K562 (cell line): ENCODE measurements around the gene KCNN3. TPM values are rescaled to one million over a fixed set of nuclear protein-coding genes. Genes with fewer than 3 reads are reported as not detected.

Experiments used
- CAMTA2 ChIP-seq: fragments of 250-450 bp; sonication (Bioruptor Pico); conservative IDR thresholded peaks from 2 replicates; pipeline ENCODE4 v1.5.1; 2022
- GATAD2A ChIP-seq: fragments of 450-650 bp; IDR thresholded peaks from 2 replicates; pipeline ENCODE4 v1.6.1; 2017
- KLF6 ChIP-seq: fragments of 250-450 bp; sonication (Bioruptor Pico); IDR thresholded peaks from 2 replicates; pipeline ENCODE4 v1.4.0; 2020; ENCODE audit warnings: mild to moderate bottlenecking, moderate library complexity, borderline replicate concordance
- LARP7 ChIP-seq: fragments of 450-650 bp; IDR thresholded peaks from 2 replicates; pipeline ENCODE4 v1.6.1; 2016
- LEF1 ChIP-seq: fragments of 450-650 bp; IDR thresholded peaks from 2 replicates; pipeline ENCODE4 v1.6.1; 2016; ENCODE audit warnings: mild to moderate bottlenecking
- RAD51 ChIP-seq: fragments of 450-650 bp; IDR thresholded peaks from 2 replicates; pipeline ENCODE4 v1.7.1; 2016; ENCODE audit warnings: low read depth, mild to moderate bottlenecking, borderline replicate concordance
- RBM14 ChIP-seq: fragments of 200-400 bp; formaldehyde crosslinking; IDR thresholded peaks from 2 replicates; pipeline ENCODE4 v1.6.1; 2018; ENCODE audit warnings: low read depth, mild to moderate bottlenecking, low read length, moderate library complexity, borderline replicate concordance; ENCODE audit not compliant: insufficient read depth
- SMARCC2 ChIP-seq: fragments of 450-650 bp; IDR thresholded peaks from 2 replicates; pipeline ENCODE4 v1.6.1; 2017; ENCODE audit warnings: antibody characterized with exemption, moderate library complexity, mild to moderate bottlenecking, low read depth
- polyA plus RNA-seq, 8 experiments: library from polyadenylated mRNA; depleted of rRNA in 4 of 8; stranded (reverse) in 5 of 8; unstranded in 3 of 8; fragments of >200 nt; fragmentation: Nextera tagmentation in 2 of 8; fragmentation: Illumina TruSeq in 1 of 8; extraction: Ambion mirVana in 2 of 8; extraction: Trizol in 1 of 8; gene quantifications; 2 replicates each; pipeline versions ENCODE4 v1.2.1 to v1.2.3, GENCODE V29; 2011 to 2014; ENCODE audit warnings: inconsistent platforms in 1 of 8, missing spikeins in 1 of 8
- total RNA-seq, 7 experiments: library from RNA; depleted of rRNA in 6 of 7; stranded (reverse); fragments of >200 nt in 6 of 7; fragmentation: Illumina TruSeq in 2 of 7; extraction: Trizol in 2 of 7; gene quantifications; 2 replicates each; pipeline versions ENCODE4 v1.2.1 to v1.2.3, GENCODE V29; 2011 to 2021; ENCODE audit warnings: low replicate concordance in 1 of 7
- TF ChIP-seq, protein P1 (sequence below): fragments of 450-650 bp; IDR thresholded peaks from 2 replicates; pipeline ENCODE4 v1.6.1; 2016; ENCODE audit warnings: low read depth
- TF ChIP-seq, protein P2 (sequence below): fragments of 450-650 bp; IDR thresholded peaks from 2 replicates; pipeline ENCODE4 v1.6.1; 2017; ENCODE audit warnings: antibody characterized with exemption, mild to moderate bottlenecking
- TF ChIP-seq, protein P3 (sequence below), 2 experiments: IDR thresholded peaks in 1 of 2; conservative IDR thresholded peaks in 1 of 2; 2 replicates each; pipeline ENCODE4 v1.6.1; 2016; ENCODE audit warnings: low read depth in 2 of 2, mild to moderate bottlenecking in 1 of 2, missing compliant biosample characterization in 1 of 2, missing genetic modification characterization in 1 of 2, moderate library complexity in 1 of 2

KCNN3 gene
- total and polyA plus RNA-seq, 9 of the 15 experiments (the other 6 are each of a cell fraction or from before 2014, with no cell fraction given): 0.02 to 0.03 TPM; not detected in 7

DNA sequence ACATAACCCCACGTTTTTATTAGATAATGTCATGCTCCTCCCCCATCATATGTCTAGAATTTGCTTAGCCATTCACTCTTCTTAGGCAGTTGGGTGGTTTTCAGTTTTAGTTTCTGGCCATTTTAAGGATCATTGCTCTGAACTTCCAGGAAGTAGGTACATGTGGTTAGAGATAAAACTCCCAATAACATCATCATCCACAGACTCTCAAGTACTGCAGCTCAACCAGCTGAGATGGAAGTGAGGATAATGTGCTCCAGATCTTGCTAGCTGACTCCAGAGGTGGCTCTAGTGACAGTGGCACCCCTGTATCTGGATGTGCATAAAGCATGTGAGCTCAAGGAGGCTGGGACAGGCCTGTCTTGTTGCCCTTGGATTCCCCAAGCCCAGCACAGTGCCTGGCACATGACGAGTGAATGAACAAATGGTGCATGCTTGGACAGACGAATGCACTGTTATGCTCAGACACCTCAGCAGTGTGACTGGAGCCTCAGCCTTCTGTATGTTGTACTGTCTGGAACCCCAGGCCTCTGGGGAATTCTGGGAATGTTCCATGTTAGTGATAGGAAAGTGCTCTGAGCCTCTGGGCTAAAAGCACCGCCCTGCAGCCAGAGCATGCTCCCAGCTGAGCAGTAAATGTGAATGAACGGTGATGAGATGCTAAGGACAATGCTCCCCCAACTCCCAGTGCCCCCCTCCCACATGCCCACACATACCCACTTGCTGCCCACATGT is 16.4 kb upstream of the KCNN3 start (continued):
- TF ChIP-seq, protein P1, sequence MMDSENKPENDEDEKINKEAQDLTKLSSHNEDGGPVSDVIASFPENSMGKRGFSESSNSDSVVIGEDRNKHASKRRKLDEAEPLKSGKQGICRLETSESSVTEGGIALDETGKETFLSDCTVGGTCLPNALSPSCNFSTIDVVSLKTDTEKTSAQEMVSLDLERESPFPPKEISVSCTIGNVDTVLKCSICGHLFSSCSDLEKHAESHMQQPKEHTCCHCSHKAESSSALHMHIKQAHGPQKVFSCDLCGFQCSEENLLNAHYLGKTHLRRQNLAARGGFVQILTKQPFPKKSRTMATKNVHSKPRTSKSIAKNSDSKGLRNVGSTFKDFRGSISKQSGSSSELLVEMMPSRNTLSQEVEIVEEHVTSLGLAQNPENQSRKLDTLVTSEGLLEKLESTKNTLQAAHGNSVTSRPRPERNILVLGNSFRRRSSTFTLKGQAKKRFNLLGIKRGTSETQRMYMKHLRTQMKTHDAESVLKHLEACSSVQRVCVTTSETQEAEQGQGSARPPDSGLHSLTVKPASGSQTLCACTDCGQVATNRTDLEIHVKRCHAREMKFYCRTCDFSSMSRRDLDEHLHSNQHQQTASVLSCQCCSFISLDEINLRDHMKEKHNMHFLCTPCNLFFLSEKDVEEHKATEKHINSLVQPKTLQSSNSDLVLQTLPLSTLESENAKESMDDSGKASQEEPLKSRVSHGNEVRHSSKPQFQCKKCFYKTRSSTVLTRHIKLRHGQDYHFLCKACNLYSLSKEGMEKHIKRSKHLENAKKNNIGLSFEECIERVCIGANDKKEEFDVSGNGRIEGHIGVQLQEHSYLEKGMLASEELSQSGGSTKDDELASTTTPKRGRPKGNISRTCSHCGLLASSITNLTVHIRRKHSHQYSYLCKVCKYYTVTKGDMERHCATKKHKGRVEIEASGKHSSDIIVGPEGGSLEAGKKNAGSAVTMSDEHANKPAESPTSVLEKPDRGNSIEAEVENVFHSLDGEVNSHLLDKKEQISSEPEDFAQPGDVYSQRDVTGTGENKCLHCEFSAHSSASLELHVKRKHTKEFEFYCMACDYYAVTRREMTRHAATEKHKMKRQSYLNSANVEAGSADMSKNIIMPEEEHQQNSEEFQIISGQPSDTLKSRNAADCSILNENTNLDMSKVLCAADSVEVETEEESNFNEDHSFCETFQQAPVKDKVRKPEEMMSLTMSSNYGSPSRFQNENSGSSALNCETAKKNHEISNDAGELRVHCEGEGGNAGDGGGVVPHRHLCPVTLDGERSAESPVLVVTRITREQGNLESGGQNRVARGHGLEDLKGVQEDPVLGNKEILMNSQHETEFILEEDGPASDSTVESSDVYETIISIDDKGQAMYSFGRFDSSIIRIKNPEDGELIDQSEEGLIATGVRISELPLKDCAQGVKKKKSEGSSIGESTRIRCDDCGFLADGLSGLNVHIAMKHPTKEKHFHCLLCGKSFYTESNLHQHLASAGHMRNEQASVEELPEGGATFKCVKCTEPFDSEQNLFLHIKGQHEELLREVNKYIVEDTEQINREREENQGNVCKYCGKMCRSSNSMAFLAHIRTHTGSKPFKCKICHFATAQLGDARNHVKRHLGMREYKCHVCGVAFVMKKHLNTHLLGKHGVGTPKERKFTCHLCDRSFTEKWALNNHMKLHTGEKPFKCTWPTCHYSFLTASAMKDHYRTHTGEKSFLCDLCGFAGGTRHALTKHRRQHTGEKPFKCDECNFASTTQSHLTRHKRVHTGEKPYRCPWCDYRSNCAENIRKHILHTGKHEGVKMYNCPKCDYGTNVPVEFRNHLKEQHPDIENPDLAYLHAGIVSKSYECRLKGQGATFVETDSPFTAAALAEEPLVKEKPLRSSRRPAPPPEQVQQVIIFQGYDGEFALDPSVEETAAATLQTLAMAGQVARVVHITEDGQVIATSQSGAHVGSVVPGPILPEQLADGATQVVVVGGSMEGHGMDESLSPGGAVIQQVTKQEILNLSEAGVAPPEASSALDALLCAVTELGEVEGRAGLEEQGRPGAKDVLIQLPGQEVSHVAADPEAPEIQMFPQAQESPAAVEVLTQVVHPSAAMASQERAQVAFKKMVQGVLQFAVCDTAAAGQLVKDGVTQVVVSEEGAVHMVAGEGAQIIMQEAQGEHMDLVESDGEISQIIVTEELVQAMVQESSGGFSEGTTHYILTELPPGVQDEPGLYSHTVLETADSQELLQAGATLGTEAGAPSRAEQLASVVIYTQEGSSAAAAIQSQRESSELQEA: no peak
- TF ChIP-seq LARP7 (no peak), GATAD2A (no peak), CAMTA2 (CRISPR knock-in tag) (no peak), SMARCC2 (0 out of 2 replicates have a peak, but pooled peaks have one; percentile 31), KLF6 (CRISPR knock-in tag) (no peak), RAD51 (no peak), RBM14 (no peak), LEF1 (peak; percentile 58; the same call in 1 of the 2 replicates)
- TF ChIP-seq, protein P2, sequence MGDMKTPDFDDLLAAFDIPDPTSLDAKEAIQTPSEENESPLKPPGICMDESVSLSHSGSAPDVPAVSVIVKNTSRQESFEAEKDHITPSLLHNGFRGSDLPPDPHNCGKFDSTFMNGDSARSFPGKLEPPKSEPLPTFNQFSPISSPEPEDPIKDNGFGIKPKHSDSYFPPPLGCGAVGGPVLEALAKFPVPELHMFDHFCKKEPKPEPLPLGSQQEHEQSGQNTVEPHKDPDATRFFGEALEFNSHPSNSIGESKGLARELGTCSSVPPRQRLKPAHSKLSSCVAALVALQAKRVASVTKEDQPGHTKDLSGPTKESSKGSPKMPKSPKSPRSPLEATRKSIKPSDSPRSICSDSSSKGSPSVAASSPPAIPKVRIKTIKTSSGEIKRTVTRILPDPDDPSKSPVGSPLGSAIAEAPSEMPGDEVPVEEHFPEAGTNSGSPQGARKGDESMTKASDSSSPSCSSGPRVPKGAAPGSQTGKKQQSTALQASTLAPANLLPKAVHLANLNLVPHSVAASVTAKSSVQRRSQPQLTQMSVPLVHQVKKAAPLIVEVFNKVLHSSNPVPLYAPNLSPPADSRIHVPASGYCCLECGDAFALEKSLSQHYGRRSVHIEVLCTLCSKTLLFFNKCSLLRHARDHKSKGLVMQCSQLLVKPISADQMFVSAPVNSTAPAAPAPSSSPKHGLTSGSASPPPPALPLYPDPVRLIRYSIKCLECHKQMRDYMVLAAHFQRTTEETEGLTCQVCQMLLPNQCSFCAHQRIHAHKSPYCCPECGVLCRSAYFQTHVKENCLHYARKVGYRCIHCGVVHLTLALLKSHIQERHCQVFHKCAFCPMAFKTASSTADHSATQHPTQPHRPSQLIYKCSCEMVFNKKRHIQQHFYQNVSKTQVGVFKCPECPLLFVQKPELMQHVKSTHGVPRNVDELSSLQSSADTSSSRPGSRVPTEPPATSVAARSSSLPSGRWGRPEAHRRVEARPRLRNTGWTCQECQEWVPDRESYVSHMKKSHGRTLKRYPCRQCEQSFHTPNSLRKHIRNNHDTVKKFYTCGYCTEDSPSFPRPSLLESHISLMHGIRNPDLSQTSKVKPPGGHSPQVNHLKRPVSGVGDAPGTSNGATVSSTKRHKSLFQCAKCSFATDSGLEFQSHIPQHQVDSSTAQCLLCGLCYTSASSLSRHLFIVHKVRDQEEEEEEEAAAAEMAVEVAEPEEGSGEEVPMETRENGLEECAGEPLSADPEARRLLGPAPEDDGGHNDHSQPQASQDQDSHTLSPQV: 0 out of 2 replicates have a peak, but pooled peaks have one; percentile 48
- TF ChIP-seq, protein P3, sequence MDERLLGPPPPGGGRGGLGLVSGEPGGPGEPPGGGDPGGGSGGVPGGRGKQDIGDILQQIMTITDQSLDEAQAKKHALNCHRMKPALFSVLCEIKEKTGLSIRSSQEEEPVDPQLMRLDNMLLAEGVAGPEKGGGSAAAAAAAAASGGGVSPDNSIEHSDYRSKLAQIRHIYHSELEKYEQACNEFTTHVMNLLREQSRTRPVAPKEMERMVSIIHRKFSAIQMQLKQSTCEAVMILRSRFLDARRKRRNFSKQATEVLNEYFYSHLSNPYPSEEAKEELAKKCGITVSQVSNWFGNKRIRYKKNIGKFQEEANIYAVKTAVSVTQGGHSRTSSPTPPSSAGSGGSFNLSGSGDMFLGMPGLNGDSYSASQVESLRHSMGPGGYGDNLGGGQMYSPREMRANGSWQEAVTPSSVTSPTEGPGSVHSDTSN (CRISPR knock-in tag; IDR thresholded peaks at IDR 0.05; ENCODE audit: low read depth): no peak
- TF ChIP-seq, protein P3 (tag; conservative IDR thresholded peaks at IDR 0.05; ENCODE audit: low read depth): no peak
